ENCODE measurements around the gene IGFBP6.
"Not testable (repeated sequence)": the region's sequence is repeated elsewhere in the genome, so short reads cannot be mapped to it uniquely, and the experiment has no call there.

- TF ChIP-seq EZH2 (IDR thresholded peaks at IDR 0.05); POLR2AphosphoS5 (IDR thresholded peaks at IDR 0.05; ENCODE audit: borderline replicate concordance, low read depth, low read length): not testable (repeated sequence)
Measured at GRCh38 chr12:53112431-53112830, 15.0 kb downstream of the IGFBP6 start.

Measured in SK-N-MC (cell line).